ENCODE results near the gene KIAA1755. TPM values are rescaled to one million over a fixed set of nuclear protein-coding genes. Genes with fewer than 3 reads are reported as not detected.

The KIAA1755 gene
- total RNA-seq, 1 experiment from 2014 or later = 0.44 TPM

DNA sequence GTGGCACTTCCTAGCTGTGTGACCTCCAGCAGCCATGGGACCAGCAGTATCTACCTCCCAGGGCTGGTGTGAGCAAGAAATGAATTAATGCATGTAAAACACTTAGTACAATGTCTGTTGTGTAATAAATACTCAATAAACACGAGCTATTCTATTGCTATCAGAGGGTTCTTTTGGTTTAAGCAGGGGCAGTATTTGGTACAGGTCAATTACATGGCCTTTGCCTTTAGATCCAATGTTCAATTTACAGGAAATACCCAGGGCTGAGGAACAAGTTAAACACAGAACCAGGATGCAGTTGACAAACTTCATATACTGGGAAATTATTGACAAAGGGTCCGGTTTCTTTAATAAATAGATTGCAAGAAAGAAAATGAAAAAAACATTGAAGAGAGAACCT is 98.4 kb downstream of the KIAA1755 start:
- H3K4me1 ChIP-seq (ENCODE audit: insufficient read depth, low read length) = peaks cover 54% of the 10 kb centered on the region
- no peak overlapping the region for H2AFZ ChIP-seq (ENCODE audit: low read length)
- no peak overlapping the region for H3K4me3 ChIP-seq (ENCODE audit: low read length)
- no peak overlapping the region for H3K27ac ChIP-seq (ENCODE audit: low read length)
- no TSS peak for BruUV-seq (replicated peaks)
- no peak for DNase-seq
- H4K20me1 ChIP-seq (ENCODE audit: low read length) = no peaks in the 10 kb centered on the region
- ChIA-PET POLR2A (ENCODE audit: unreplicated experiment) (no interaction called here), CTCF (no interaction called here)
- H3K27me3 ChIP-seq (ENCODE audit: low read length) = no peaks in the 10 kb centered on the region
- no peaks in the 10 kb centered on the region for H3K9me2 ChIP-seq (replicated peaks; ENCODE audit: low read length)
- H3K9me3 ChIP-seq (ENCODE audit: low read length) = no peaks in the 10 kb centered on the region
- ATAC-seq = no peak
- intact Hi-C loops (cut with micrococcal nuclease) = no loop called here
- TF ChIP-seq EZH2phosphoT487 (IDR thresholded peaks at IDR 0.05; ENCODE audit: borderline replicate concordance, low read length) (no peak), EZH2 (IDR thresholded peaks at IDR 0.05; ENCODE audit: low read length, unreplicated experiment) (no peak)
- TF ChIP-seq, protein P1, sequence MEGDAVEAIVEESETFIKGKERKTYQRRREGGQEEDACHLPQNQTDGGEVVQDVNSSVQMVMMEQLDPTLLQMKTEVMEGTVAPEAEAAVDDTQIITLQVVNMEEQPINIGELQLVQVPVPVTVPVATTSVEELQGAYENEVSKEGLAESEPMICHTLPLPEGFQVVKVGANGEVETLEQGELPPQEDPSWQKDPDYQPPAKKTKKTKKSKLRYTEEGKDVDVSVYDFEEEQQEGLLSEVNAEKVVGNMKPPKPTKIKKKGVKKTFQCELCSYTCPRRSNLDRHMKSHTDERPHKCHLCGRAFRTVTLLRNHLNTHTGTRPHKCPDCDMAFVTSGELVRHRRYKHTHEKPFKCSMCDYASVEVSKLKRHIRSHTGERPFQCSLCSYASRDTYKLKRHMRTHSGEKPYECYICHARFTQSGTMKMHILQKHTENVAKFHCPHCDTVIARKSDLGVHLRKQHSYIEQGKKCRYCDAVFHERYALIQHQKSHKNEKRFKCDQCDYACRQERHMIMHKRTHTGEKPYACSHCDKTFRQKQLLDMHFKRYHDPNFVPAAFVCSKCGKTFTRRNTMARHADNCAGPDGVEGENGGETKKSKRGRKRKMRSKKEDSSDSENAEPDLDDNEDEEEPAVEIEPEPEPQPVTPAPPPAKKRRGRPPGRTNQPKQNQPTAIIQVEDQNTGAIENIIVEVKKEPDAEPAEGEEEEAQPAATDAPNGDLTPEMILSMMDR (conservative IDR thresholded peaks at IDR 0.05; ENCODE audit: low read depth, low read length) = no peak
- no peak overlapping the region for H3K9ac ChIP-seq (ENCODE audit: low read length)
- H3K36me3 ChIP-seq (ENCODE audit: low read depth, low read length) = peaks cover 42% of the 10 kb centered on the region
- H3K4me2 ChIP-seq (ENCODE audit: low read length) = peak overlapping the region; percentile 7; the same call in 1 of the 2 replicates
- no peaks in the 10 kb centered on the region for H3F3A ChIP-seq (ENCODE audit: low read length, unreplicated experiment)
- H3K79me2 ChIP-seq (ENCODE audit: low read length) = peaks cover 60% of the 10 kb centered on the region

DNA sequence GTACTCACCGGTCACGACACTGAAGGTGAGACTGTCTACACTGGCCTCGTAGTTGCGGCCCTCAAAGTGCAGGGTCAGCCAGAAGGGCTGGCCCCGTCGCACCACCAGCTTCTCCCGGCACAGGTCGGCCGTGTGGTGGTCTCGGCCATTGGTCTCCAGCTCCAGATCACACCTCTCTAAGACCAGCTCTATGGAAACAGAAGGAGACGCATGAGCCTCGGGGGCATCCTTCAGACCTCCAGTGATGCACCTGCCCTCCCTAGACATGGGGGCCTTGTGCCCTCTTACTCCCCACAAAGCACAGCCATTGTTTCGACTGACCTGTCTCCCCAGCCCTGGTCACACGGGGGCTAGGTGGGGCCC is 99.1 kb downstream of the KIAA1755 start:
- Histone ChIP-seq H3K36me3 (ENCODE audit: low read depth, low read length) (peaks cover 47% of the 10 kb centered on the region), H3K4me2 (ENCODE audit: low read length) (no peak overlapping the region), H3K79me2 (ENCODE audit: low read length) (peaks cover 60% of the 10 kb centered on the region), H4K20me1 (ENCODE audit: low read length) (no peaks in the 10 kb centered on the region), H3K27me3 (ENCODE audit: low read length) (no peaks in the 10 kb centered on the region), H3K4me1 (ENCODE audit: insufficient read depth, low read length) (peaks cover 54% of the 10 kb centered on the region), H3K9ac (ENCODE audit: low read length) (no peak overlapping the region), H3K9me3 (ENCODE audit: low read length) (no peaks in the 10 kb centered on the region), H3K9me2 (replicated peaks; ENCODE audit: low read length) (no peaks in the 10 kb centered on the region), H3K27ac (ENCODE audit: low read length) (no peak overlapping the region), H2AFZ (ENCODE audit: low read length) (no peak overlapping the region), H3F3A (ENCODE audit: low read length, unreplicated experiment) (no peaks in the 10 kb centered on the region), H3K4me3 (ENCODE audit: low read length) (no peak overlapping the region)
- intact Hi-C loops (cut with micrococcal nuclease) = no loop called here
- BruUV-seq (replicated peaks) = no TSS peak
- ATAC-seq = no peak
- ChIA-PET POLR2A (ENCODE audit: unreplicated experiment) (no interaction called here), CTCF (no interaction called here)
- no peak for DNase-seq
- TF ChIP-seq, protein P1 (conservative IDR thresholded peaks at IDR 0.05; ENCODE audit: low read depth, low read length) = no peak
- TF ChIP-seq EZH2phosphoT487 (IDR thresholded peaks at IDR 0.05; ENCODE audit: borderline replicate concordance, low read length) (no peak), EZH2 (IDR thresholded peaks at IDR 0.05; ENCODE audit: low read length, unreplicated experiment) (no peak)

Other genes with a start within 250 kb of the KIAA1755 start
- 21.8 and 23.2 TPM in 2 replicates for gene TTI1, start 227.3 kb downstream of the KIAA1755 start, total RNA-seq (2014; rRNA removed)
- gene RPRD1B, start 227.0 kb downstream of the KIAA1755 start, total RNA-seq (2014; rRNA removed) = 40.1 and 43.6 TPM in 2 replicates
- gene TGM2, start 95.5 kb downstream of the KIAA1755 start, total RNA-seq (2014; rRNA removed) = 583 and 773 TPM in 2 replicates
- gene BPI, start 43.4 kb upstream of the KIAA1755 start, total RNA-seq (2014; rRNA removed) = not detected in 2 replicates
- gene LBP, start 85.7 kb upstream of the KIAA1755 start, total RNA-seq (2014; rRNA removed) = not detected in 2 replicates
- 52.0 and 62.0 TPM in 2 replicates for gene SNHG17, start 174.6 kb upstream of the KIAA1755 start, total RNA-seq (2014; rRNA removed)
- 28.0 and 30.4 TPM in 2 replicates for gene RALGAPB, start 212.1 kb upstream of the KIAA1755 start, total RNA-seq (2014; rRNA removed)

Data from PC-3 (cell line).